ENCODE data around the gene KCNQ4.

Gene KCNQ4

DNA sequence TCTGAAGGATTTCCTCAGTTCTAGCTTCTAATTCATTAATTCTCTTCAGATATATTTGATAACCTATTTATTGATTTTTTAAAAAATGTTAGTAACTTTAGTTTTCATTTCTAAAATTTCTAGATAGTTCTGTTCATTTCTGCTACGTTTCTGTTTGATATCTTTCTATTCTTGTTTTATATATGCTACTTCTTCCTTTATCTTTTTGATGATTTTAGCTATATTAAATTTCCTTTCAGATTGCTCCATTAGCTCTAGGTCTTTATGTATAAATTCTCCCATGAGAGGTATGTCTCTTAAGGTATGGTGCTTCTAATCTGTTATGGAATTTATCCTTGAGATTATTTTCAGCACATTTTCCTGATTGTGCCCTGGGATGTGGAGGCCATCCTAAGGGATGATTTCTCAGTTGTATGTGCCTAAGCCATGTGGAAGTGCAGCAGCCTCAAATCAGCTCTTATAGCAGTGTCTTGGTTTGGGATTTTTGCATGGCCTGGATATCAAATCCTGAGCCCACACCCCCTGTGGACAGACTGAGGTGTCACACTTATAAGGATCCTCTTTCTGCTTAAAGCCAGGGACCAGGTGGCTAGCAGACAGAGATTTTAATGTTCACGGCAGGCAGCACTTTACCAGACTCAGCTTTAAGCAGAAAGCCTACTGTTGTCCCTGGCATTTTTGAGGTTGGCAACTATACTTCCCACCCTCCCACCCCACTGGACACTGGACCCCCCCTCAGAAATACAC, 6.2 kb upstream of the KCNQ4 start:
- no peak for DNase-seq (ENCODE audit: low read depth)

DNA sequence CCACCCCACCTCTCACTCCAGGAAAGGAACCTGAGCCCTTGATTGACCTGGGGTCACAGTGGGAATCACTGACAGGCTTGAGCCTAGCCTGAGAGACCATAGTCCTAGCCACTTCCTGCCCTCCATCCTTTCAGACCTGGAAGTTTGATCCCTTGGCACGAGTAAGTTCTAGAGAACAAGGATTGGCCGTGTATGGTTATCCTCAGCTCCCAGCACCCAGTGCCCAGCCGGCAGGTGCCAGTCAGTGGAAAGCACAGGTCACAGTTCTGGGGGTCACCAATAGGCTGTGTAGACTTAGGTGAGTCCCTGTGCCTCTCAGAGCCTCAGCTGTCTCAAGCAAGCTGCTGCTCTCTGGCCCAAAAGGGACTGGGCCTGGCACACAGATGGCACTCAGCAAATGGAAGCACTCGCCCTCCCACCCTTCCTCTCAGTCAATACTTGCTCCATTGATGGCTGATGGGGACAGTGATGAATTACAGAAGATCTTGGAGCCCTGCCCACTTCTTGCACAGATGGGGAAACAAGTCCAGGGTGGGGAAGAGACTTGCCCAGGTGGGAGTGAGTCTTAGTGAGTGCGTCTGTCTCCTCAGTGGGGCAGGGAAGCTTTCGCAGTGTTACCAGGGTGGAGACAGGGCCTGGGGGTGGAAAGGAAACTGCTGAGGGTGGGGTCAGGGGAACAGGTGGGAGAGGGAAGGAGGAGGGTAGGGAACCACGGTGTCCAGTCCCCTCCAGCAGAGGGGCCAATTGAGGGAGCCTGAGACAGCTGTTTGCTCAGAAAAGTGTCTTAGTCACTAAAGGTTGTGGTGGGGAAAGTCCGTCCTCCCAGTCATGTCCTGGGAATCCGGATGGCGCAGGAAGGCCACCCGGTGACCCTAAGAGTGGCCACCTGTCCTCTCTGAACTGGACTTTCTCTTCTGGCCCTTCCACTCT, 2.6 kb upstream of the KCNQ4 start:
- no peak for DNase-seq (ENCODE audit: low read depth)

GRCh38 chr1:40781608-40781971, 2.0 kb upstream of the KCNQ4 start:
- DNase-seq (ENCODE audit: low read depth): no peak

GRCh38 chr1:40782371-40782956, 1.1 kb upstream of the KCNQ4 start:
- DNase-seq (ENCODE audit: low read depth): no peak

GRCh38 chr1:40784141-40784770, 669 bp downstream of the KCNQ4 start:
- no peak for DNase-seq (ENCODE audit: low read depth)

GRCh38 chr1:40784771-40785151, 1.2 kb downstream of the KCNQ4 start:
- DNase-seq (ENCODE audit: low read depth): no peak

DNA sequence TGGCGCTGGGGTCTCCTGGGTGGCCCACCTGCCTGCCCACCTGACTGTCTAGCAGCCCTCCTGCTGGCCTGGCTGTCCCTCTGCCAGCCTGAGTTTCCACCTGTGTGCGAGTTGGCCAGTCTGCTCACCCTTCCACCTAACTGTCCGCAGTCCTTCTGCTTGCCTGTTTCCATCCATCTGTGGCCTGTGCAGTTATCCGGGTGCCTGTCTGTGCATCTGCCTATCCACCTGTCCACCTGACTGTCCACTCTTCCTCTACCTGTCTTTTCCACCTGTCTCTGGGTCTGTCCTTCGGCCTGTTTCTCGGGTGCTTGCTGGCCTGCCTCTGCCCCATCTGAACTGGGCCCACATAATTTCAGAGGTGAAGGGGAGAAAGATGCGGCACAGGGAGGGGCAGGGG, 1.9 kb downstream of the KCNQ4 start:
- DNase-seq (ENCODE audit: low read depth): no peak

DNA sequence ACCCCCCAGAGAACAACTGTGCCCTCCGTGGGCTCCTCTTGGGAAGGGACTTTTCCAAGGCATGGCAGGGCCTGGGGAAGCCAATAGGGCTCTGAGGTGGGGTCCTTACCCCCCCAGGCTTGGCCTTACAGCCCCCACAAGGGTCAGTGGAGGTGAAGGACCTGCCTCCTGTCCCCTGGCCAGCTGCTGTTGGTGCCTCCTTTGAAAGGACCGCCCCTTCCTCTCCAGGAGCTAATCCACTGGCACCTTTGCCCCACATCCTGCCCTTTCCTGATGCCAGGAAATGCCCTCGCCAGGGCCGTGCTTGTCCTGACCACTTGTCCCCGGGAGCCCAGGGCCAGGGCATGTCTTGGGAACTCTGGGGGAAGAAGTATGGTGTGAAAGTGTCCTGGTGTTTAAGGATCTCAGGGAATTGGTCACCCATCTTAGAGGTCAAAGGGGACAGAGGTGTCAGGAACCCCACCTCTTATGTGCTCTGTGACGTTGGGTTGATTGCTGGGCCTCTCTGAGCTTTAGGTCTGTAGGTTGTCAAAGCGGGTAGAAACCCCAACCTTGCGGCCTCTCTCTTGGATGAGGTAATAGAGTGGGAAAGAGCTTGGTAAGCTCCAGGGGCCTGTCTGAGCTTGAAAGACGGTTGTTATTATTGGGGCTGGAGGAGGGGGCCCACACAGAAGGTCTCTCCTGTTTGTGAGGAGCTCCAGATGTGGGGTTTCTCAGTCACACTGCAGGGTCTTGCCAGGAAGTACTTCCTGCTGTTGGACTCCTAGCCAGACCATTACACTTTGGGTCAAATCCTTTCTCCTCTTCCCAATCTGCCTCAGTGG, 2.8 kb downstream of the KCNQ4 start:
- no peak for DNase-seq (ENCODE audit: low read depth)

- no peak for DNase-seq (ENCODE audit: low read depth)
Observed at GRCh38 chr1:40786995-40787705, 3.6 kb downstream of the KCNQ4 start.

GRCh38 chr1:40787737-40788560, 4.4 kb downstream of the KCNQ4 start:
- DNase-seq (ENCODE audit: low read depth): no peak

- no peak for DNase-seq (ENCODE audit: low read depth)
Observed at GRCh38 chr1:40788561-40789341, 5.2 kb downstream of the KCNQ4 start.

GRCh38 chr1:40789342-40789598, 5.7 kb downstream of the KCNQ4 start:
- no peak for DNase-seq (ENCODE audit: low read depth)

- no peak for DNase-seq (ENCODE audit: low read depth)
Observed at GRCh38 chr1:40789661-40790430, 6.3 kb downstream of the KCNQ4 start.

DNA sequence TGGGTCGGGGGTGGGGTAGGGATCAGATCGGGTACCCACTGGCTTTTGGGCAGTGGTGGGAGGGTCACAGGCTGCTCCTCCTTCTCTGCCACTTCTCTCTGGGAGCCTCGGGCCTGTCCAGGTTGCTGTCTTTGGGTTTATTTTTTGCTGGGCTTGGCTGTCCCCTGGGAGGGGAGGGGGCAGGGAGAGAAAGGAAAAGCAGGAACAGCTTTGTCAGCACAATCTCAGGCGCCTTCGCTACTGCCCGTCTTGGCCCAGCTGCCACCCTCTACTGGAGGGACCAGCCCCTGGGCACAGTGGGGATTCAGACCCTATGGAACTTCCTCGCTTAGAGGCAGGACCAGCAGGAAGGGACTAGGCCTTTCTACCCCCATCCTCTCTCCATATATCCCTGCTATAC, 8.4 kb downstream of the KCNQ4 start:
- DNase-seq (ENCODE audit: low read depth): no peak

DNA sequence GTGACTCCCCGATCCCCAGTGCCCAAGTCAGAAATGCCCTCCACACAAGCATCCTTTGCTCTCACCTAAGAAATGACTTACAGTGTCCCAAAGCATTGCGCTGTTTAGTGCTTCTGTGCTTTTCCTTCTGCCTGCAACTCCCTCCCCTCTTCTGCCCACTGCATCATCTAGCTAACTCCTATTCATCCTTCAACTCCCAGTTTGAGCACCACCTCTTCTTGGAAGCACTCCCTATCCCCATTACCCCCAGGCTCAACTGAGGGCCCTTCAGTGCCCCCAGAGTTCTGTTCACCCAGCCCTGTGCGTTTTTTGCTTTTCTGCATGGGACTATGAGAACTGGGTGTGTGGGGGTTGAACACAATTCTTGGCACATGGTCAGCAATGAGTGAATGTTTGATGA, 10.0 kb downstream of the KCNQ4 start:
- no peak for DNase-seq (ENCODE audit: low read depth)

- no peak for DNase-seq (ENCODE audit: low read depth)
Observed at GRCh38 chr1:40794048-40794447, 10.5 kb downstream of the KCNQ4 start.

- DNase-seq (ENCODE audit: low read depth): no peak
Observed at GRCh38 chr1:40794974-40795715, 11.6 kb downstream of the KCNQ4 start.
